ENCODE data around the gene PIGO. TPM values are rescaled to one million over a fixed set of nuclear protein-coding genes. Genes with fewer than 3 reads are reported as not detected.

PIGO gene
- total and polyA plus RNA-seq, 2 of the 8 experiments (the other 6 are each of a cell fraction or from before 2014, with no cell fraction given): 20.5 to 31.3 TPM

DNA sequence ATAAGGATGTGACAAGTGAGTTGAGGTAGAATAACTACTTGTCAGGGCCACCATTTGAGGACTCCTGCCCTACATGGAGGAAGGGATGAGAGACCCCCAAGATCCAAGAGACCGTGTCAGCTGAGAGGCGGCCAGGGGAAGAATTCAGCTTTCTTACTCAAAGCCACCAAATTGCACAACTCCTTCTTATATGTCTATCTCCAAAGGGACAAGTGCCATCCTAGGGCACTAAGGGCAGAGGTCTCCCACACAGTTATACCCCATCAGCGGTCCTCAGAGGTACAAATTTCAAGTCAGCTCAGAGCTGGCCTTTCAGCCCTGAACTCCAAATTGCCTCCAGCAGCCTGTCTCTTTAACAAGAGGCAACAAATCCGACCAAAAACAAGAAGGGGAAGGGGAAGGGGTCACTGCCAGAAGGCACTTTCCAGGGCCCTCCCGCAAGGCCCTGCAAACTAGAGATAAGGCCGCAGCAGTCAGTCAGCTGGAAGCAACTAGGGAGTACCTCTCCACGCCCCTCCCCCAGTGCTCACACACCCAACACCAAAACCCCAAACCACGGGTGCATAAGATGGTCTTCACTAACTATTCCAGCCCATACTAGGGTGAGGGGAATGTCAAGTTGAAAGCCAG is 12.7 kb upstream of the PIGO start:
- H4K8ac ChIP-seq (ENCODE audit: extremely low read depth, insufficient read depth, low read length): no peak overlapping the region
- 80% methylated on average over 7 of the region's 8 CpGs; no CpG with 5 or more reads in 1 of the 2 experiments for WGBS, 2 experiments (ENCODE audit: extremely low coverage in 1 of 2, insufficient coverage in 1 of 2, insufficient read length in 1 of 2, insufficient replicate concordance in 2 of 2, low coverage in 1 of 2, low lambda C conversion rate in 2 of 2, missing lambda C conversion rate in 1 of 2)
- H3K79me2 ChIP-seq (ENCODE audit: control insufficient read depth in 1 of 2, insufficient read depth in 2 of 2, low read length in 2 of 2): no peaks in the 10 kb centered on the region; a peak in 1 of 4 replicates
- peaks cover 4 to 5% of the 10 kb centered on the region in 2 experiments for H4K20me1 ChIP-seq (replicated peaks in 1 of 2; ENCODE audit: control insufficient read depth in 1 of 2, insufficient read depth in 2 of 2, low read length in 2 of 2)
- no peaks in the 10 kb centered on the region for H3K27me3 ChIP-seq (replicated peaks in 1 of 4; ENCODE audit: control insufficient read depth in 3 of 4, extremely low read depth in 1 of 4, insufficient read depth in 3 of 4, low read length in 3 of 4)
- DNase-seq (ENCODE audit: low read depth in 1 of 2, low spot score in 2 of 2) (no peak), FAIRE-seq (no peak)
- ChIA-PET POLR2A (ENCODE audit: partially characterized antibody) (interaction anchor here (1.3 to 10.3 kb wide), 3 partner anchors 8 to 37 kb away, joined by 5 to 151 read pairs (median 7); partner anchors contain the start of genes FANCG, PIGO, STOML2 and VCP), CTCF (ENCODE audit: partially characterized antibody) (no interaction called here)
- no peak overlapping the region for H2BK20ac ChIP-seq (ENCODE audit: low read length)
- no peak overlapping the region for H4K91ac ChIP-seq (replicated peaks; ENCODE audit: insufficient read length, low read length)
- H2BK15ac ChIP-seq (ENCODE audit: low read length): no peak overlapping the region
- no peak overlapping the region for H3K18ac ChIP-seq (ENCODE audit: extremely low read depth, low read length)
- no peak overlapping the region for H3K56ac ChIP-seq (replicated peaks; ENCODE audit: insufficient read length, low read depth, low read length)
- no peaks in the 10 kb centered on the region for H3K9me3 ChIP-seq (ENCODE audit: insufficient read depth in 2 of 2, low read depth in 1 of 2, low read length in 1 of 2)
- H3K23me2 ChIP-seq (ENCODE audit: low read depth, low read length): peaks cover 5% of the 10 kb centered on the region; the same call in 1 of the 2 replicates
- no peak overlapping the region for H3K14ac ChIP-seq (ENCODE audit: insufficient read length)
- peaks cover 0 to 13% (median 6%) of the 10 kb centered on the region in 4 experiments; a peak in 6 of 7 replicates for H3K4me1 ChIP-seq (replicated peaks in 1 of 4; ENCODE audit: control insufficient read depth in 3 of 4, insufficient read depth in 4 of 4, low read length in 3 of 4)
- no peak overlapping the region for H3K27ac ChIP-seq (ENCODE audit: low read depth, low read length)
- peaks cover 0 to 5% (median 1%) of the 10 kb centered on the region in 4 experiments; a peak in 3 of 8 replicates for H3K36me3 ChIP-seq (ENCODE audit: control insufficient read depth in 2 of 4, insufficient read depth in 4 of 4, low read length in 3 of 4)
- no peak overlapping the region for H3K23ac ChIP-seq (ENCODE audit: insufficient read length)
- no peak overlapping the region for H2BK12ac ChIP-seq (ENCODE audit: low read depth, low read length)
- no peak overlapping the region for H3K4me2 ChIP-seq (ENCODE audit: insufficient read depth in 1 of 2, low read depth in 2 of 2, low read length in 2 of 2)
- H3K9ac ChIP-seq (replicated peaks in 1 of 4; ENCODE audit: extremely low read depth in 1 of 4, low read depth in 3 of 4, low read length in 3 of 4): no peak overlapping the region
- no peak overlapping the region for H2AK5ac ChIP-seq (ENCODE audit: low read depth, low read length)
- no peak overlapping the region for H2AFZ ChIP-seq (ENCODE audit: low read length)
- no peaks in the 10 kb centered on the region for H3K79me1 ChIP-seq (ENCODE audit: low read depth, low read length)
- H2BK5ac ChIP-seq (ENCODE audit: low read depth, low read length): no peak overlapping the region
- H3K4me3 ChIP-seq (ENCODE audit: extremely low read depth in 1 of 4, insufficient read depth in 2 of 4, low read depth in 3 of 4, low read length in 4 of 4): no peak overlapping the region
- no peak overlapping the region for H4K5ac ChIP-seq (ENCODE audit: insufficient read length, low read depth, low read length)
- H2BK120ac ChIP-seq (replicated peaks; ENCODE audit: low read depth, low read length): no peak overlapping the region
- H3K4ac ChIP-seq (replicated peaks; ENCODE audit: insufficient read length, low read depth, low read length): no peak overlapping the region
